Cardiac muscle cell (in vitro differentiated cells and primary cell): ENCODE results near the gene NIPSNAP3A. TPM values are rescaled to one million over a fixed set of nuclear protein-coding genes. Genes with fewer than 3 reads are reported as not detected.

Source experiments
- DNase-seq, 2 donors: peaks; one replicate each; pipeline versions ENCODE4 v3.0.0 to v3.0.0-alpha.2; 2010 to 2017; ENCODE audit warnings: low read depth in 1 of 2, low spot score in 1 of 2
- H3K27ac ChIP-seq: fragments of 200-600 bp; sonication (generic); 2 replicates; pipeline ENCODE4 v1.5.1; 2016
- H3K27me3 ChIP-seq: fragments of 200-600 bp; sonication (generic); 2 replicates; pipeline ENCODE4 v1.6.0; 2016; ENCODE audit warnings: control low read depth
- H3K36me3 ChIP-seq: fragments of 200-600 bp; sonication (generic); 2 replicates; pipeline ENCODE4 v1.5.1; 2016; ENCODE audit warnings: control low read depth
- H3K4me1 ChIP-seq: fragments of 200-600 bp; sonication (generic); 2 replicates; pipeline ENCODE4 v1.8.1; 2017; ENCODE audit warnings: low read depth, mild to moderate bottlenecking, mixed run types
- H3K4me3 ChIP-seq: fragments of 200-600 bp; sonication (generic); 2 replicates; pipeline ENCODE4 v1.5.1; 2016; ENCODE audit warnings: mild to moderate bottlenecking
- H3K9me3 ChIP-seq: fragments of 200-600 bp; sonication (generic); 2 replicates; pipeline ENCODE4 v1.5.1; 2017; ENCODE audit warnings: low read depth, mild to moderate bottlenecking, control low read depth
- polyA plus RNA-seq: library from polyadenylated mRNA; unstranded; fragments of >200 nt; fragmentation: Nextera tagmentation; extraction: Ambion mirVana; gene quantifications from 2 replicates; pipeline ENCODE4 v1.2.1, GENCODE V29; 2016
- total RNA-seq: library from RNA; depleted of rRNA; stranded (reverse); fragments of >200 nt; gene quantifications from 2 replicates; pipeline ENCODE4 v1.2.3, GENCODE V29; 2016
- TF ChIP-seq, protein P1 (sequence below): IDR thresholded peaks from 2 replicates; pipeline ENCODE4 v1.5.1; 2012; ENCODE audit warnings: low read depth, mild to moderate bottlenecking, low read length

The NIPSNAP3A gene
- total and polyA plus RNA-seq, 2 experiments from 2014 or later, result 61.7 to 187 TPM

DNA sequence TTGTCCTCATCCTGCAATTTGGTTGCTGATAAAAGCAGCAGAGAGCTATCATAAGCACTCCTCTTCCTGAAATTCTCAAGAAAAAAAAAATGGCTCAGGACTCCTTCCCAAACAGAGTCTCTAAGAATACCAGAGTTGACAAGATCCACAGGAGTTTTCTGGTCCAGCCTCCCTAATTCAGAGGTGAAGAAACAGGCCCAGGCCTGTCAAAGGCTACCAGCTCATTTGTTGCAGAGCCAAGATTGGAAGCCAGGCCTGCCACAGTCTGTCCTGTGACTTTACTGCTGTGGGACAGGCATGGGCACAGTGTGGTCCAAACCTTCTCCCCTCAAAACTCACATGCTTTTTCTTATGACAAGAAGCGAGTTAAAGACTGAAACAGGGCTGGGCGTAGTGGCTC is 58.0 kb downstream of the NIPSNAP3A start:
- peaks cover 44% of the 10 kb centered on the region for H3K36me3 ChIP-seq

DNA sequence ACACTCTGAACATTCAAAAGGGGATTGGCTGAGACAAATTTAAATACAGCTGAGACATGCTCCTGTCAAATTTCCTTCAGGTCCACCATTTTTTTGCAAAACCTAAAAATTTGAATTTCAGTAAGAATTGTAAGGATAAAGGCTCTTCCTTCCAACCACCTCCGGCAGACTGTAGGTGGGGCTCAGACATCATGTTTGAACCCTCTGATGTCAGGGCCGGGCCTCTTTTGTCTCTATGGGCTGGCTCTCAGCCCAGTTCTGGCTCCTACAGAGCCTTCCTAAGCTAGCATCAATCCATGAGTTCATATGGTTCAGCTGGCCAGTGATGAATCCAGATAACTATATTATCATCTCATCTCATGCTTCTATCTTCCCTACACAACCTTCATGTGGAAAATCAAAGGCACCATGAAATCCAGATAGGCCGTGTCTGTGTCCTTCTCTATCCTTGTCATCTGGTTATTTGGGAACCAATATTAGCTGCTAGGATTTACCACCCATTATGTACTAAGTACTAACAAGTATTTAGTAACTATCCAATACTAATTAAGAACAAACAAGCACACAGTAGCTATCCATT is 60.6 kb downstream of the NIPSNAP3A start:
- Histone ChIP-seq H3K27me3 (no peaks in the 10 kb centered on the region), H3K27ac (no peak overlapping the region), H3K4me1 (no peaks in the 10 kb centered on the region), H3K4me3 (no peak overlapping the region), H3K36me3 (peaks cover 49% of the 10 kb centered on the region), H3K9me3 (no peaks in the 10 kb centered on the region)
- TF ChIP-seq, protein P1, sequence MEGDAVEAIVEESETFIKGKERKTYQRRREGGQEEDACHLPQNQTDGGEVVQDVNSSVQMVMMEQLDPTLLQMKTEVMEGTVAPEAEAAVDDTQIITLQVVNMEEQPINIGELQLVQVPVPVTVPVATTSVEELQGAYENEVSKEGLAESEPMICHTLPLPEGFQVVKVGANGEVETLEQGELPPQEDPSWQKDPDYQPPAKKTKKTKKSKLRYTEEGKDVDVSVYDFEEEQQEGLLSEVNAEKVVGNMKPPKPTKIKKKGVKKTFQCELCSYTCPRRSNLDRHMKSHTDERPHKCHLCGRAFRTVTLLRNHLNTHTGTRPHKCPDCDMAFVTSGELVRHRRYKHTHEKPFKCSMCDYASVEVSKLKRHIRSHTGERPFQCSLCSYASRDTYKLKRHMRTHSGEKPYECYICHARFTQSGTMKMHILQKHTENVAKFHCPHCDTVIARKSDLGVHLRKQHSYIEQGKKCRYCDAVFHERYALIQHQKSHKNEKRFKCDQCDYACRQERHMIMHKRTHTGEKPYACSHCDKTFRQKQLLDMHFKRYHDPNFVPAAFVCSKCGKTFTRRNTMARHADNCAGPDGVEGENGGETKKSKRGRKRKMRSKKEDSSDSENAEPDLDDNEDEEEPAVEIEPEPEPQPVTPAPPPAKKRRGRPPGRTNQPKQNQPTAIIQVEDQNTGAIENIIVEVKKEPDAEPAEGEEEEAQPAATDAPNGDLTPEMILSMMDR, result peak; percentile 33
- peak in 1 of 2 donors; percentile 56 for DNase-seq

More for the DNA sequence above, 58.0 kb downstream of the NIPSNAP3A start:
- H3K27ac ChIP-seq, result no peak overlapping the region
- H3K27me3 ChIP-seq, result no peaks in the 10 kb centered on the region
- H3K4me1 ChIP-seq, result no peaks in the 10 kb centered on the region
- DNase-seq, result no peak
- TF ChIP-seq, protein P1, result no peak
- H3K4me3 ChIP-seq, result no peak overlapping the region
- H3K9me3 ChIP-seq, result no peaks in the 10 kb centered on the region

Other genes starting within 250 kb of the NIPSNAP3A start
- not detected in 2 replicates for gene OR13F1, start 243.4 kb upstream of the NIPSNAP3A start, total RNA-seq
- gene OR13F1, start 243.4 kb upstream of the NIPSNAP3A start, polyA plus RNA-seq, result not detected in 2 replicates
- gene OR13C4, start 220.5 kb upstream of the NIPSNAP3A start, total RNA-seq, result 0.14 and 0.24 TPM in 2 replicates
- not detected in 2 replicates for gene OR13C4, start 220.5 kb upstream of the NIPSNAP3A start, polyA plus RNA-seq
- 0.24 TPM in 1 of 2 replicates, not detected in the other for gene OR13C3, start 210.8 kb upstream of the NIPSNAP3A start, total RNA-seq
- not detected in 2 replicates for gene OR13C3, start 210.8 kb upstream of the NIPSNAP3A start, polyA plus RNA-seq
- gene OR13C8, start 178.5 kb upstream of the NIPSNAP3A start, total RNA-seq, result not detected in 2 replicates
- gene OR13C8, start 178.5 kb upstream of the NIPSNAP3A start, polyA plus RNA-seq, result not detected in 2 replicates
- gene OR13C5, start 148.3 kb upstream of the NIPSNAP3A start, total RNA-seq, result 0.18 TPM in 1 of 2 replicates, not detected in the other
- gene OR13C5, start 148.3 kb upstream of the NIPSNAP3A start, polyA plus RNA-seq, result 0.93 TPM in 1 of 2 replicates, not detected in the other
- 0.48 and 0.53 TPM in 2 replicates for gene OR13C2, start 142.1 kb upstream of the NIPSNAP3A start, total RNA-seq
- gene OR13C2, start 142.1 kb upstream of the NIPSNAP3A start, polyA plus RNA-seq, result 0.51 TPM in 1 of 2 replicates, not detected in the other
- gene OR13C9, start 129.5 kb upstream of the NIPSNAP3A start, total RNA-seq, result 1.4 TPM in 1 of 2 replicates, not detected in the other
- gene OR13C9, start 129.5 kb upstream of the NIPSNAP3A start, polyA plus RNA-seq, result 0.57 and 1.2 TPM in 2 replicates
- not detected in 2 replicates for gene OR13D1, start 53.2 kb upstream of the NIPSNAP3A start, total RNA-seq
- 0.31 TPM in 1 of 2 replicates, not detected in the other for gene OR13D1, start 53.2 kb upstream of the NIPSNAP3A start, polyA plus RNA-seq
- 10.9 and 16.0 TPM in 2 replicates for gene NIPSNAP3B, start 16.4 kb downstream of the NIPSNAP3A start, total RNA-seq
- gene NIPSNAP3B, start 16.4 kb downstream of the NIPSNAP3A start, polyA plus RNA-seq, result 17.7 and 43.6 TPM in 2 replicates
- gene ABCA1, start 180.5 kb downstream of the NIPSNAP3A start, total RNA-seq, result 12.6 and 23.0 TPM in 2 replicates
- 2.5 and 6.7 TPM in 2 replicates for gene ABCA1, start 180.5 kb downstream of the NIPSNAP3A start, polyA plus RNA-seq